B cell (primary cell): ENCODE measurements around the gene MRPS6. TPM values are rescaled to one million over a fixed set of nuclear protein-coding genes. Genes with fewer than 3 reads are reported as not detected.

Experiments used
- ATAC-seq: fragments of 200-7000 bp; cut with Tn5 transposase; one replicate; pipeline ENCODE4 v1.10.0; 2021; ENCODE audit warnings: low read depth, mild to moderate bottlenecking, moderate number of reproducible peaks, moderate library complexity
- CTCF ChIA-PET: fragments of 350-600 bp; sonication (Branson Sonifier 250); formaldehyde crosslinking; loops from one replicate; lab custom pipeline; 2021; ENCODE audit warnings: antibody characterized with exemption, inconsistent platforms; lab: Charles Lee
- POLR2A ChIA-PET: fragments of 350-600 bp; sonication (Branson Sonifier 250); formaldehyde crosslinking; loops from one replicate; lab custom pipeline; 2021; ENCODE audit warnings: antibody characterized with exemption; lab: Charles Lee
- DNase-seq: peaks from one replicate; pipeline ENCODE4 v3.0.0; 2013
- H2AFZ ChIP-seq: 2 replicates; pipeline ENCODE4 v1.6.1; 2012; ENCODE audit warnings: mild to moderate bottlenecking, low read depth, low read length; ENCODE audit not compliant: insufficient read depth, poor library complexity, severe bottlenecking
- H3K27ac ChIP-seq, 2 donors: 1 replicate in 1 of 2; 2 replicates in 1 of 2; pipeline ENCODE4 v1.5.1; 2012 to 2013; ENCODE audit warnings: low read length in 2 of 2, mild to moderate bottlenecking in 2 of 2, moderate library complexity in 1 of 2
- H3K27me3 ChIP-seq, 4 experiments: fragments of 200-600 bp in 1 of 4; sonication (generic) in 1 of 4; replicated peaks in 1 of 4; 1 replicate in 2 of 4; 2 replicates in 2 of 4; pipeline versions ENCODE4 v1.6.1 to v1.7.0; 2013 to 2016; ENCODE audit warnings: low read length in 3 of 4, mild to moderate bottlenecking in 2 of 4, mixed read lengths in 1 of 4, moderate library complexity in 1 of 4; ENCODE audit not compliant: insufficient read depth in 4 of 4, control insufficient read depth in 3 of 4; ENCODE audit errors: control extremely low read depth in 1 of 4
- H3K36me3 ChIP-seq, 2 experiments: replicated peaks in 1 of 2; 1 replicate in 1 of 2; 2 replicates in 1 of 2; pipeline versions ENCODE4 v1.6.1 to v1.7.1; 2013; ENCODE audit warnings: low read length in 1 of 2; ENCODE audit not compliant: insufficient read depth in 2 of 2, control insufficient read depth in 1 of 2; ENCODE audit errors: control extremely low read depth in 1 of 2, extremely low read depth in 1 of 2
- H3K4me1 ChIP-seq, 2 donors: fragments of 200-600 bp in 1 of 2; sonication (generic) in 1 of 2; 1 replicate in 1 of 2; 2 replicates in 1 of 2; pipeline versions ENCODE4 v1.5.1 to v1.6.1; 2013 to 2017; ENCODE audit warnings: low read length in 2 of 2; ENCODE audit not compliant: control insufficient read depth in 2 of 2, insufficient read depth in 2 of 2
- H3K4me2 ChIP-seq: replicated peaks from 2 replicates; pipeline ENCODE3; 2012; ENCODE audit warnings: mild to moderate bottlenecking, low read depth, low read length; ENCODE audit not compliant: poor library complexity, severe bottlenecking
- H3K4me3 ChIP-seq, 5 experiments: fragments of 200-600 bp in 1 of 5; sonication (generic) in 1 of 5; 1 replicate in 3 of 5; 2 replicates in 2 of 5; pipeline versions ENCODE4 v1.5.1 to v1.7.0; 2011 to 2016; ENCODE audit warnings: low read length in 4 of 5, mild to moderate bottlenecking in 4 of 5, low read depth in 2 of 5, control low read depth in 1 of 5, moderate library complexity in 1 of 5; ENCODE audit not compliant: insufficient read depth in 1 of 5; ENCODE audit errors: control extremely low read depth in 1 of 5, extremely low read depth in 1 of 5
- H3K79me2 ChIP-seq: fragments of 200-600 bp; sonication (generic); one replicate; pipeline ENCODE4 v1.6.0; 2016; ENCODE audit warnings: low read length; ENCODE audit not compliant: control insufficient read depth, insufficient read depth
- H3K9ac ChIP-seq: fragments of 200-600 bp; sonication (generic); 2 replicates; pipeline ENCODE4 v1.6.1; 2017; ENCODE audit warnings: mild to moderate bottlenecking, low read length, moderate library complexity
- H3K9me3 ChIP-seq, 3 donors: one replicate each; pipeline versions ENCODE4 v1.6.1 to v1.7.1; 2013; ENCODE audit warnings: low read length in 2 of 3; ENCODE audit not compliant: control insufficient read depth in 2 of 3, insufficient read depth in 1 of 3; ENCODE audit errors: control extremely low read depth in 1 of 3
- H4K20me1 ChIP-seq: 2 replicates; pipeline ENCODE4 v1.6.0; 2012; ENCODE audit warnings: mild to moderate bottlenecking, low read length; ENCODE audit not compliant: insufficient read depth, control insufficient read depth, poor library complexity, severe bottlenecking
- H3K27ac Mint-ChIP-seq: one replicate; pipeline ENCODE4 v1.8.0; 2021; ENCODE audit warnings: mixed read lengths
- H3K27me3 Mint-ChIP-seq: one replicate; pipeline ENCODE4 v1.8.0; 2021; ENCODE audit warnings: mixed read lengths
- H3K4me1 Mint-ChIP-seq: one replicate; pipeline ENCODE4 v1.8.0; 2021; ENCODE audit warnings: mixed read lengths
- H3K4me3 Mint-ChIP-seq: one replicate; pipeline ENCODE4 v1.8.0; 2021; ENCODE audit warnings: mixed read lengths
- H3K9me3 Mint-ChIP-seq: one replicate; pipeline ENCODE4 v1.8.0; 2022; ENCODE audit warnings: mixed read lengths; ENCODE audit not compliant: insufficient read depth
- CTCF ChIP-seq: fragments of 200-600 bp; IDR thresholded peaks from one replicate; pipeline ENCODE4 v1.8.0; 2022; ENCODE audit warnings: antibody characterized with exemption, mild to moderate bottlenecking
- EZH2 ChIP-seq: IDR thresholded peaks from 2 replicates; pipeline ENCODE4 v1.6.1; 2012; ENCODE audit warnings: borderline replicate concordance, low read depth, mild to moderate bottlenecking, moderate library complexity, low read length; ENCODE audit not compliant: insufficient read depth, poor library complexity, severe bottlenecking
- WGBS: methylation state at CpG from one replicate; pipeline ENCODE4 v1.1.5; 2013; ENCODE audit warnings: missing lambda C conversion rate; ENCODE audit not compliant: insufficient coverage; 5-methylcytosine and 5-hydroxymethylcytosine counted together
- intact Hi-C: fragments of 100-400 bp; cut with micrococcal nuclease; formaldehyde crosslinking; loops from one replicate; pipeline ENCODE4 v1.10.0; 2022
- polyA plus RNA-seq: library from polyadenylated mRNA; depleted of rRNA; stranded (reverse); fragments of >200 nt; gene quantifications from 2 replicates; pipeline ENCODE4 v1.2.3, GENCODE V29; 2012
- total RNA-seq, 2 donors: library from RNA; stranded (reverse); fragments of 120-200 nt in 1 of 2; gene quantifications; 1 replicate in 1 of 2; 2 replicates in 1 of 2; pipeline versions ENCODE4 v1.2.3 to v1.2.4, GENCODE V29; 2013 to 2022

Gene MRPS6
- total and polyA plus RNA-seq, 2 donors (not counting 1 experiment from before 2014, with no cell fraction given) = 15.7 to 37.9 TPM

- no peaks in the 10 kb centered on the region for H3K9me3 Mint-ChIP-seq
- no peak overlapping the region for H3K4me3 ChIP-seq
- no peak overlapping the region for H3K27ac Mint-ChIP-seq
- no peak overlapping the region for H2AFZ ChIP-seq
- H4K20me1 ChIP-seq = peaks cover 53% of the 10 kb centered on the region
- TF ChIP-seq EZH2 (no peak), CTCF (peak; percentile 44)
- ChIA-PET POLR2A (interaction anchor here (0.6 kb wide), 1 partner anchor 23 kb away, joined by 3 read pairs; no protein-coding TSS in a partner anchor), CTCF (interaction anchor here (0.7 to 3.9 kb wide), 4 partner anchors 9 to 271 kb away, joined by 3 to 21 read pairs (median 4); no protein-coding TSS in a partner anchor)
- H3K36me3 ChIP-seq = peaks cover 2 to 16% of the 10 kb centered on the region in 2 experiments
- H3K4me1 ChIP-seq = peaks cover 9 to 10% of the 10 kb centered on the region in 2 donors
- H3K79me2 ChIP-seq = peaks cover 50% of the 10 kb centered on the region
- peaks cover 42% of the 10 kb centered on the region for H3K4me1 Mint-ChIP-seq
- intact Hi-C loops = no loop called here
- H3K27me3 Mint-ChIP-seq = no peaks in the 10 kb centered on the region
- no peak overlapping the region for H3K9ac ChIP-seq
- H3K27ac ChIP-seq = no peak overlapping the region
- H3K27me3 ChIP-seq = no peaks in the 10 kb centered on the region
- H3K4me3 Mint-ChIP-seq = no peak overlapping the region
- ATAC-seq = no peak
- WGBS = no CpG with 5 or more reads among the region's 2 CpGs
- H3K9me3 ChIP-seq = no peaks in the 10 kb centered on the region
- no peak for DNase-seq
- H3K4me2 ChIP-seq = no peak overlapping the region
Observed at GRCh38 chr21:34091607-34092006, 18.2 kb downstream of the MRPS6 start.

- H3K27me3 Mint-ChIP-seq = no peaks in the 10 kb centered on the region
- H3K9me3 ChIP-seq = no peaks in the 10 kb centered on the region
- H3K4me3 ChIP-seq = no peak overlapping the region
- 88% methylated on average over 1 of the region's 6 CpGs for WGBS
- peaks cover 2 to 15% of the 10 kb centered on the region in 2 experiments for H3K36me3 ChIP-seq
- ATAC-seq = no peak
- no peaks in the 10 kb centered on the region for H3K27me3 ChIP-seq
- no peak overlapping the region for H3K9ac ChIP-seq
- ChIA-PET POLR2A (interaction anchor here (0.6 to 0.7 kb wide), 2 partner anchors 24 to 1944 kb away, joined by 3 to 6 read pairs; no protein-coding TSS in a partner anchor), CTCF (interaction anchor here (1.4 to 3.9 kb wide), 3 partner anchors 9 to 270 kb away, joined by 3 to 21 read pairs (median 4); no protein-coding TSS in a partner anchor)
- H3K4me2 ChIP-seq = no peak overlapping the region
- TF ChIP-seq CTCF = no peak
- TF ChIP-seq EZH2 = no peak
- intact Hi-C loops = no loop called here
- peaks cover 48% of the 10 kb centered on the region for H3K79me2 ChIP-seq
- H2AFZ ChIP-seq = no peak overlapping the region
- H3K4me3 Mint-ChIP-seq = no peak overlapping the region
- peaks cover 9 to 14% of the 10 kb centered on the region in 2 donors for H3K4me1 ChIP-seq
- peaks cover 50% of the 10 kb centered on the region for H3K4me1 Mint-ChIP-seq
- H4K20me1 ChIP-seq = peaks cover 45% of the 10 kb centered on the region
- peak overlapping the region; percentile 50 for H3K27ac Mint-ChIP-seq
- peak overlapping the region in 1 of 2 donors; percentile 18 for H3K27ac ChIP-seq
- no peaks in the 10 kb centered on the region for H3K9me3 Mint-ChIP-seq
- no peak for DNase-seq
Observed at GRCh38 chr21:34092262-34092921, 19.0 kb downstream of the MRPS6 start.
